Kidney epithelial cell (primary cell): ENCODE results near the gene GNG7. TPM values are rescaled to one million over a fixed set of nuclear protein-coding genes. Genes with fewer than 3 reads are reported as not detected.

Experiments used
- DNase-seq: peaks from one replicate; pipeline ENCODE4 v3.0.0-alpha.2; 2010; ENCODE audit warnings: low read depth
- H3K27me3 ChIP-seq: 2 replicates; pipeline ENCODE4 v1.6.0; 2011; ENCODE audit warnings: low read length; ENCODE audit not compliant: control insufficient read depth, insufficient read depth
- H3K36me3 ChIP-seq: 2 replicates; pipeline ENCODE4 v1.5.1; 2011; ENCODE audit warnings: low read length; ENCODE audit not compliant: control insufficient read depth, insufficient read depth
- H3K4me3 ChIP-seq: 2 replicates; pipeline ENCODE4 v1.5.1; 2011; ENCODE audit warnings: low read depth, mild to moderate bottlenecking, control low read depth, low read length
- CTCF ChIP-seq: IDR thresholded peaks from 2 replicates; pipeline ENCODE4 v1.5.1; 2011; ENCODE audit warnings: mild to moderate bottlenecking, moderate library complexity, low read length, control low read depth, inconsistent platforms; ENCODE audit not compliant: insufficient read depth, poor library complexity, severe bottlenecking
- total RNA-seq: library from RNA; depleted of rRNA; stranded (reverse); fragments of >200 nt; gene quantifications from 2 replicates; pipeline ENCODE4 v1.2.3, GENCODE V29; 2015

Gene GNG7
- total RNA-seq, 1 donor from 2014 or later: 0.33 TPM

DNA sequence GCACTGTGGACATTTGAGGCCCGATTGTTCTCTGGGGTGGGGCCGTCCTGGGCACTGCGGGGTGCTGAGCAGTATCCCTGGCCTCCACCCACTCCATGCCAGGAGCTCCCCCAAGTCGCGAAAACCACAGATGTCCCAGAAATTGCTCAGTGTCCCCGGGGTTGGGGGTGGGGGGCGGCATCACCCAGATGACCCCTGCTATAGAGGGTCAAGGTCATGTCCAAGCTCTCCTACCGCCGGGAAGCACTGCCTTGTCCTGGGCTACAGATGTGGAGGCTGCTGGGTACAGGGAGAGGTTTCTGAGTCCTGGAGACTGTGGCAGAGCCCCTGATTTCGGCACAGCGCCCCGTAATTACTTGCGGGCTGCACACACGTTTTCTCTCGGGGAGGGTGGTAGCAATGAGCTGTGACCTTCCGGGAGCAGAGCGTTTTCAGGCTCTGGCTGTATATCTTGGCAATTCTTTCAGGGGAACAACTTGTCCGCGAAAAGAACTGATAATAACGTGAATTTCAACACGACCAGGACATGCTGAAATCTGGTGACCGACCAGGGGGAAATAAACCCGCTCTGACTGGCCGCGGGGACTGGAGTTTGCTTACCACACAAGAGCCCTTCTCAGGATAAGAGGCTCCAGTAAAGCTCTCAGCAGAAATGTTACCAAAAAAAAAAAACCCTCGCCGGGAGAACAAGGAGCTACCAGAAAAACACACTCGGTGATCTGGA lies 68.1 kb downstream of the GNG7 start:
- Histone ChIP-seq H3K27me3 (no peaks in the 10 kb centered on the region), H3K36me3 (no peaks in the 10 kb centered on the region), H3K4me3 (no peak overlapping the region)
- no peak for DNase-seq
- TF ChIP-seq CTCF: no peak

DNA sequence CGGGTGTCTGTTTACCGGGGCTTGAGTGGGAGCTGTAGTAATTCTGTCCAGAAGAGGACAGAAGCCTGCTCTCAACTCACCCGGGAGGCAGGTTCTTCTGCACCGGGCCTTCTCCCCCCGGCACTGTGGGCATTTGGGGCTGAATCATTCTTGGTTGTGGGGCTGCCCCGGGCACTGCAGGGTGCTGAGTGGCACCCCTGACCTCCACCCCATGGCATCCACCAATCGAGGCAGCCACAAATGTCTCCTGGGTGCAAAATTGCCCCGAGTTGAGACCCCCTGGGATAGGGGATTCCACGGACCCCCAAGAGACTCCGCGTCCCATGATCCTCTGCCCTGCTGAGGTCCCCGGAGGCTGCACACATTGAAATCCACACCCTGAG lies 68.8 kb downstream of the GNG7 start:
- Histone ChIP-seq H3K4me3 (no peak overlapping the region), H3K36me3 (no peaks in the 10 kb centered on the region), H3K27me3 (no peaks in the 10 kb centered on the region)
- DNase-seq: no peak
- TF ChIP-seq CTCF: no peak

GRCh38 chr19:2631213-2631821 lies 71.2 kb downstream of the GNG7 start:
- H3K4me3 ChIP-seq: no peak overlapping the region
- H3K36me3 ChIP-seq: no peaks in the 10 kb centered on the region
- no peaks in the 10 kb centered on the region for H3K27me3 ChIP-seq
- TF ChIP-seq CTCF: no peak
- no peak for DNase-seq

DNA sequence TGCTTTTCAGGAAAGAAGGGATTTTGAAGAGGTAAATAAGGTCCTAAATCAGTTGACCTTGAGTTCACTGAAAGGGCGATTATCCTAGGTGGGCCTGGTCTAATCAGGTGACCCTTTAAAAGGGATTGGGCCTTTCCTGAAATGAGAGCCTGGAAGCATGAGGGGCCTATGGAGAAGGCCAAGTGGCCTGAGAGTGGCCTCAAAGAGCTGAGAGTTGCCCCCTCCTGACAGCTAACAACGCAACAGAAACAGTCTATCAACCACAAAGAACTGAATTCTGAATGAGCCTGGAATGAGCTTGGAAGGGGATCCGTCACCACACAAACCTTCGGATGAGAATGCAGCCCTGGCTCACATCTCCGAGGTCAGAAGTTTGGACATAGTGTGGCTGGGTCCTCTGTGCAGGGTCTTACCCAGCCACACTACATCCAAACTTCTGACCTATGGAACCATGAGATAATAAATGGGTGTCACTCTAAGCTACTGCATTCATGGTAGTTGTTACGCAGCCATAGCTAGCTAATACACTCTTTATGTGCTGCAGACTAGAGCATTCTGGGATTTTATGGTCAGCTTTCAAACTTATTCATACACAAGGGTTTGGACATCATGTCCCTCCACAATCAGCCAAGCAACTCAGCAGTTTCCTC lies 72.0 kb downstream of the GNG7 start:
- no peak for TF ChIP-seq CTCF
- no peak for DNase-seq
- H3K27me3 ChIP-seq: no peaks in the 10 kb centered on the region
- H3K36me3 ChIP-seq: no peaks in the 10 kb centered on the region
- no peak overlapping the region for H3K4me3 ChIP-seq

DNA sequence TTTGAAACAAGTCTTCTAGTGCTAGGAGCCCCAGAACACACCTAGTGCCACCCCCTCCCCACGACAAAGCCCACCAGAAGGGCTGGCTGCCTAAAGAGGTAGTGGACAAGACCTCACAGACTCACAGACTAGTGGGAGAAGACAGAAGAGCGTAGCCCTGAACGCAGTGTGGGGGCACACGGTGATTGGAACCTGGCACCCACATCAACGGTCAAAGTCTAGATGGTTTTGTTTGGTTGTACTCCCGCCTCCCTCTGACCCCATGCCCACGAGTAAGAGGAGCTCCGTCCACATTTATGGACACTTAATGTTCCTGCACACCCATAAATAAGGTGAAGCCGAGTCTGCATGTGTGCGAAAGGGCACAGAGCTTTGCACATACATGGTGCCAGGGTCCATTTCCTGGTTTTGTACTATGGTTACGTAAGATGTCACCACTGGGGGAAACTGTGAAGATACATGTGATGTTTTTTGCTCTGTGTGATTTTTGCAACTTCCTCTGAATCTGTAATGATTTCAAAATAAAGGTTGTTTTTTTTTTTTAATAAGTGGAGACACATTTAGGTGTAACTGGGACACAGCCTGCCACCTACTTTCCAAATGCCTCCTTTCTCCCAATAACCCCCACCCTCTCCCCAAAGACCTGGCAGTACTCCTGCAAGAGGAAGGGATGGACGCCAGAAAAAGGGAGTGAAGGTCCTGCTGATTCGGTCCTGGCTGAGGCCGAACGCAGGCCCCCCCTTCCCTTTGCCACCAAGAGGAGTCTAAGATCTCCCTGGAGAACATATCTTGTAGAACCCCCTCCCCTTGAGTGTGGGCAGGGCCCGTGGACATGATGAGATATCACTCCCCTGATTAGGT lies 72.8 kb downstream of the GNG7 start:
- Histone ChIP-seq H3K27me3 (no peaks in the 10 kb centered on the region), H3K4me3 (no peak overlapping the region), H3K36me3 (no peaks in the 10 kb centered on the region)
- TF ChIP-seq CTCF: no peak
- no peak for DNase-seq
